Suprapubic skin (tissue), 4 donors: ENCODE results near the gene RPS16. TPM values are rescaled to one million over a fixed set of nuclear protein-coding genes. Genes with fewer than 3 reads are reported as not detected.

Experiments used
- DNase-seq, 2 donors: peaks; one replicate each; pipeline ENCODE4 v3.0.0-alpha.2; 2019; ENCODE audit warnings: low spot score in 2 of 2
- H3K27ac ChIP-seq: fragments of 200-600 bp; sonication (generic); one replicate; pipeline ENCODE4 v1.5.1; 2019
- H3K27me3 ChIP-seq: fragments of 200-600 bp; sonication (generic); one replicate; pipeline ENCODE4 v1.5.1; 2019
- H3K36me3 ChIP-seq: fragments of 200-600 bp; sonication (generic); one replicate; pipeline ENCODE4 v1.5.1; 2019
- H3K4me1 ChIP-seq: fragments of 200-600 bp; sonication (generic); one replicate; pipeline ENCODE4 v1.5.1; 2019
- H3K4me3 ChIP-seq: fragments of 200-600 bp; sonication (generic); one replicate; pipeline ENCODE4 v1.5.1; 2019; ENCODE audit warnings: mild to moderate bottlenecking
- H3K9me3 ChIP-seq: fragments of 200-600 bp; sonication (generic); one replicate; pipeline ENCODE4 v1.5.1; 2019
- EP300 ChIP-seq: sonication (generic); formaldehyde crosslinking; IDR thresholded peaks from one replicate; pipeline ENCODE4 v1.6.1; 2017; ENCODE audit warnings: antibody characterized with exemption
- POLR2A ChIP-seq, 2 donors: fragments of 450-650 bp; IDR thresholded peaks; one replicate each; pipeline ENCODE4 v1.6.1; 2017; ENCODE audit warnings: antibody characterized with exemption in 2 of 2, mild to moderate bottlenecking in 2 of 2, moderate library complexity in 2 of 2
- POLR2AphosphoS5 ChIP-seq, 3 donors: sonication (generic); formaldehyde crosslinking; IDR thresholded peaks; one replicate each; pipeline ENCODE4 v1.6.1; 2017; ENCODE audit warnings: antibody characterized with exemption in 3 of 3
- WGBS: methylation state at CpG from one replicate; pipeline ENCODE4 v1.1.5; 2018; 5-methylcytosine and 5-hydroxymethylcytosine counted together
- total RNA-seq, 4 donors: library from RNA; depleted of rRNA; stranded (reverse); fragments of >200 nt; gene quantifications; one replicate each; pipeline ENCODE4 v1.1.0, GENCODE V29; 2016
- TF ChIP-seq, protein P1 (sequence below), 2 donors: fragments of 200-600 bp in 1 of 2; fragments of 450-650 bp in 1 of 2; sonication (generic) in 1 of 2; IDR thresholded peaks; one replicate each; pipeline ENCODE4 v1.5.1; 2016 to 2019; ENCODE audit warnings: antibody characterized with exemption in 2 of 2, mild to moderate bottlenecking in 1 of 2, moderate library complexity in 1 of 2

The RPS16 gene
- total RNA-seq, 4 donors from 2014 or later: 1,096 to 2,035 (median 1,787) TPM

DNA sequence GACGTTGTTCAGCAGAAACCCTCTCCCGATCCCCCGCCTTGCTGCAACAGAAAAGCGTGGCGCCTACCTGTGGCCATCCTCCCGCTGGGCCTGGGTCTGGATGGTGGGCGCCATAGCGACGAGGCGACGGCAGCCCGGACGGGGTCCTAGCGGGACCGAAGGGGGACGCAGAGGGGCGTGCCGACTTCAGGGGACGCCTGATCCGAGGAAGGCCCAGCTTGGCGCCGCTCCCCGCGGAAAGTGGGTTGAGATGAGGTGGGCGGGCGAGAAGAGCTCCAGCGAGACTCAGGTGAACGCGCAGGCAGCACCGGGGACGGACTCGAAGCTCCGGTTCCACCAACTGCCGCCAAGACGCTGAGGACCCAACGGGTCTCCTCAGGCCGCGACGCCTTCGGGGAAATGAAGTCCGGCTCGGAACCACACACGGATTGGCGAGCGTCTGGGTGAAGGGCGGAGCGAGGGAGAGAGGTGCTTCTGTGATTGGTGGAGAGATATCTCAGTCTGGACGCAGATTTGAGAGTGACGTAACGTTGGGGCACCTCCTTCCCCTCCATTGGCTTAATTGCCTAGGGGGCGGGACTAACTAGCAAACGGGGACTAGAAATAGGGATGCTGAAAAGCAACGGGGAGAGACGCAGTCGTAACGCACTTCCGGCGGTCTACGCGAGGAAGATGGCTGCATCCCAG, 44.9 kb downstream of the RPS16 start, which contains the start of the genes MED29 and PAF1:
Gene MED29 (plus strand): TSS at position 628 of the 687 bp plus-strand sequence. CDS start 45 bp downstream, at position 673.
Gene PAF1 (minus strand): TSS at position 356 of the 687 bp plus-strand sequence. CDS start 242 bp downstream, at position 114.
- peaks cover 54% of the 10 kb centered on the region for H3K36me3 ChIP-seq
- H3K9me3 ChIP-seq: no peaks in the 10 kb centered on the region
- peak; percentile 99 for DNase-seq
- no peaks in the 10 kb centered on the region for H3K27me3 ChIP-seq
- peak within 1 kb of the TSS; percentile 77 for H3K4me3 ChIP-seq
- 1% methylated on average over 31 of the region's 60 CpGs for WGBS
- TF ChIP-seq POLR2A (IDR thresholded peaks at IDR 0.05) (peak; percentile 86 to 95), EP300 (no peak), POLR2AphosphoS5 (IDR thresholded peaks at IDR 0.05) (peak; percentile 38 to 89 (median 52))
- TF ChIP-seq, protein P1, sequence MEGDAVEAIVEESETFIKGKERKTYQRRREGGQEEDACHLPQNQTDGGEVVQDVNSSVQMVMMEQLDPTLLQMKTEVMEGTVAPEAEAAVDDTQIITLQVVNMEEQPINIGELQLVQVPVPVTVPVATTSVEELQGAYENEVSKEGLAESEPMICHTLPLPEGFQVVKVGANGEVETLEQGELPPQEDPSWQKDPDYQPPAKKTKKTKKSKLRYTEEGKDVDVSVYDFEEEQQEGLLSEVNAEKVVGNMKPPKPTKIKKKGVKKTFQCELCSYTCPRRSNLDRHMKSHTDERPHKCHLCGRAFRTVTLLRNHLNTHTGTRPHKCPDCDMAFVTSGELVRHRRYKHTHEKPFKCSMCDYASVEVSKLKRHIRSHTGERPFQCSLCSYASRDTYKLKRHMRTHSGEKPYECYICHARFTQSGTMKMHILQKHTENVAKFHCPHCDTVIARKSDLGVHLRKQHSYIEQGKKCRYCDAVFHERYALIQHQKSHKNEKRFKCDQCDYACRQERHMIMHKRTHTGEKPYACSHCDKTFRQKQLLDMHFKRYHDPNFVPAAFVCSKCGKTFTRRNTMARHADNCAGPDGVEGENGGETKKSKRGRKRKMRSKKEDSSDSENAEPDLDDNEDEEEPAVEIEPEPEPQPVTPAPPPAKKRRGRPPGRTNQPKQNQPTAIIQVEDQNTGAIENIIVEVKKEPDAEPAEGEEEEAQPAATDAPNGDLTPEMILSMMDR (IDR thresholded peaks at IDR 0.05): no peak
- peak within 1 kb of the TSS; percentile 97 for H3K27ac ChIP-seq
- peaks cover 27% of the 10 kb centered on the region for H3K4me1 ChIP-seq

DNA sequence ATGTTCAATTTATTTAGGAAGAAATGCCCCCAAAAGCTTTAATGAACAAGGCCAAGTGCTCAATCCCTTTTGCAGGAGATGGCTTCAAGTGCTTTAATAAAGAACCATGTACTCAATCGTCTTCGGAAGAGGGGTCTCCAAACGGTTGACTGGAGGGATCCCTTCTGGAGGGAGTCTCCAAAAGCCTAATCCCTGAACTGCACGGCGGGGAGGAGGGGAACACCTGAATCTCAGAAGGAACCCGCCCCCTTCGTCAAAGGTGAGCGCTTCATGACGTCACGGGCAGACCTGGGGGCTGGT, 45.3 kb downstream of the RPS16 start:
- H3K36me3 ChIP-seq: peaks cover 57% of the 10 kb centered on the region
- peak overlapping the region; percentile 77 for H3K4me3 ChIP-seq
- H3K9me3 ChIP-seq: no peaks in the 10 kb centered on the region
- DNase-seq: no peak
- peaks cover 27% of the 10 kb centered on the region for H3K4me1 ChIP-seq
- peak overlapping the region; percentile 97 for H3K27ac ChIP-seq
- 3% methylated on average over 5 of the region's 10 CpGs for WGBS
- TF ChIP-seq, protein P1 (IDR thresholded peaks at IDR 0.05): no peak
- TF ChIP-seq POLR2AphosphoS5 (IDR thresholded peaks at IDR 0.05) (no peak), EP300 (no peak), POLR2A (IDR thresholded peaks at IDR 0.05) (no peak)
- H3K27me3 ChIP-seq: no peaks in the 10 kb centered on the region

DNA sequence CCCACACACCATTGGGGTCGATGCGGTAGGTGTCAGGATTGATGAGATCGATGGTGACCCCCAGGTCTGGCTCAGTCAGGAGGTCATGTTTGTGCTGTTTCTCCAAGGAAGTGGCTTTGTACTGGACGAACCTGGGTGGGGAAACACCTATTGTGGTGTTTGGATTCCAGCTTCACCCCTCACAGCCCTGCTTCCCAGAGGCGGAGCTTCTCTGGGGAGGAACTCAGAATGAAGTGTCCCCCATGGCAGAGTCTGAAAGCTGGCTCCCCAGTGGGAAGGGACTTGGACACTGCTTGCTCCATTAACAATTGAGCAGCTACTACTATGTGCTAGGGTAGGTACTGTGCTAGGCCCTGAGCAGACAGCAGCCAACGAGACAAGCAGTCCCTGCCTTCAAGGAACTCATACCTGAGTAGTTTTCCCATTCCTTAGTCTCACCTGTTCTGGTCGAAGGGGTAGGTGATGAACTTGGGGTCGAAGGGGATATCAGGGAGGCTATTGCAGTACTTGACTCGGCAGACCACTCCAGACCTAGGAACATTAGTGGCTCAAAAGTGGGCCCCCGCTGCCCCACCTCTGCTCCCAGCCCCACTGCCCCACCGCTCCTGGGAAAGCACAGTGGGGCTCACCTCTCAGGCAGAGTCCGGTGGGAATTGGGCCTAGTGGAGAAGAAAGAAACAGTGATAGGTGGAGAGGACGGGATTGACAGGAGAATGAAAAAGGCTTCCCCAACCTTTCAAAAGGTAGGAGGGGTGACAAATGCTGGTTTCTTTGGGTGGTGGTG, 45.9 kb downstream of the RPS16 start:
- Histone ChIP-seq H3K4me3 (peak overlapping the region; percentile 77), H3K4me1 (peaks cover 27% of the 10 kb centered on the region), H3K36me3 (peaks cover 61% of the 10 kb centered on the region), H3K9me3 (no peaks in the 10 kb centered on the region), H3K27me3 (no peaks in the 10 kb centered on the region), H3K27ac (peak overlapping the region; percentile 97)
- WGBS: 68% methylated on average over 11 of the region's 13 CpGs
- TF ChIP-seq EP300: no peak
- no peak for TF ChIP-seq POLR2A (IDR thresholded peaks at IDR 0.05)
- TF ChIP-seq, protein P1 (IDR thresholded peaks at IDR 0.05): no peak
- TF ChIP-seq POLR2AphosphoS5 (IDR thresholded peaks at IDR 0.05): no peak
- no peak for DNase-seq

DNA sequence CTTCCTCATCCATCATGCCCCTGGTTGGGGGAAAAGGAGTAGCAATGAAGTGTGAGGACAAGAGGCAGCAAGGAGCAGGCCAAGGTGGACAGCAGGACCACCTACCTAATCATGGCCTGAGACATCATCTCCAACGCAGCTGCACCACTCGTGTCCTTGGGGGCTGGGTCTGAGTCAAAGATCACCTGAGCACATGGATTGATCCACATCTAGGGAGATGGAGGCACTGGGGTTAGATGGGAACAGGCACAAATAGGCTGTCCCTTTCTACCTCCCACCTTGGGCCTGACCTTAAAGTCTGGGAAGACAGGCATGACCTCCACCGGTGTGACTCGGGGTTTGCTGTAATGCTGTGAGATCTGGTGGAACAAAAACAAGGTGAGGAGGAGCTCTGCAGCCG, 47.1 kb downstream of the RPS16 start:
- no peaks in the 10 kb centered on the region for H3K27me3 ChIP-seq
- H3K4me3 ChIP-seq: no peak overlapping the region
- H3K4me1 ChIP-seq: peaks cover 27% of the 10 kb centered on the region
- TF ChIP-seq, protein P1 (IDR thresholded peaks at IDR 0.05): no peak
- 86% methylated on average over 5 of the region's 5 CpGs for WGBS
- no peak overlapping the region for H3K27ac ChIP-seq
- no peaks in the 10 kb centered on the region for H3K9me3 ChIP-seq
- H3K36me3 ChIP-seq: peaks cover 63% of the 10 kb centered on the region
- no peak for DNase-seq

DNA sequence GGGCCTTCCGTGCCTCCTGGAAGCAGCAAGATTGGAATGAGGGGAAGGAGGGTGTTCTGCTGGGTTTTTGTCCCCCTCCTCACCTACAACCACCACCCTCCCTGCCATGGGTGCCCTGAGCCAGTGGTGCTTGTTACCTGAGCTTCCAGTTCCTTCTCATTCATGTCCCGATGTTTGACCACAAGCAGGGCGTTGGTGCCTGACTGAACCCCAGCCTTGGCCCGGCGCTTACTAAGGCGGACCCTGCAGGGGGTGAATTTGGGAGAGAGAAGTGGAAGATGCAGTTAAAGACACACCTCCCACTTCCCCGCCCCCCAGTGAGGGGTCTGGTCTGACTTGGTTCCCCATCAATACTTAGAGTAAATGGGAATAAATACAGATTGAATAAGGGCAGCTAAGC, 49.2 kb downstream of the RPS16 start:
- Histone ChIP-seq H3K9me3 (no peaks in the 10 kb centered on the region), H3K4me1 (peaks cover 14% of the 10 kb centered on the region), H3K27ac (no peak overlapping the region), H3K36me3 (peaks cover 80% of the 10 kb centered on the region), H3K4me3 (no peak overlapping the region), H3K27me3 (no peaks in the 10 kb centered on the region)
- DNase-seq: no peak
- 77% methylated on average over 7 of the region's 7 CpGs for WGBS
- TF ChIP-seq, protein P1 (IDR thresholded peaks at IDR 0.05): no peak
- TF ChIP-seq POLR2AphosphoS5 (IDR thresholded peaks at IDR 0.05) (no peak), EP300 (no peak), POLR2A (IDR thresholded peaks at IDR 0.05) (no peak)
